H9 (cell line): ENCODE data around the gene SGCD. TPM values are rescaled to one million over a fixed set of nuclear protein-coding genes. Genes with fewer than 3 reads are reported as not detected.

Experiments
- DNase-seq: peaks from one replicate; pipeline ENCODE4 v3.0.0-alpha.2; 2017
- H2AFZ ChIP-seq: one replicate; pipeline ENCODE4 v1.6.1; 2013; ENCODE audit warnings: mild to moderate bottlenecking, low read length, control low read depth, moderate library complexity
- H2AK5ac ChIP-seq: 2 replicates; pipeline ENCODE4 v1.6.1; 2013; ENCODE audit warnings: low read length, control low read depth, mixed read lengths; ENCODE audit not compliant: insufficient read length
- H2BK120ac ChIP-seq: one replicate; pipeline ENCODE4 v1.6.1; 2013; ENCODE audit warnings: low read depth, mild to moderate bottlenecking, low read length, control low read depth, inconsistent platforms; ENCODE audit not compliant: poor library complexity, severe bottlenecking
- H2BK12ac ChIP-seq: 2 replicates; pipeline ENCODE4 v1.6.1; 2013; ENCODE audit warnings: low read length, control low read depth, mixed read lengths, low read depth; ENCODE audit not compliant: insufficient read length
- H2BK15ac ChIP-seq: 2 replicates; pipeline ENCODE4 v1.6.1; 2013; ENCODE audit warnings: low read depth, low read length, control low read depth
- H2BK20ac ChIP-seq: one replicate; pipeline ENCODE4 v1.6.1; 2013; ENCODE audit warnings: low read depth, mild to moderate bottlenecking, low read length, control low read depth, inconsistent platforms; ENCODE audit not compliant: poor library complexity, severe bottlenecking
- H2BK5ac ChIP-seq: 2 replicates; pipeline ENCODE4 v1.6.1; 2013; ENCODE audit warnings: low read length, control low read depth, mixed read lengths; ENCODE audit not compliant: insufficient read length
- H3K14ac ChIP-seq: 2 replicates; pipeline ENCODE4 v1.6.1; 2013; ENCODE audit warnings: low read length, control low read depth; ENCODE audit not compliant: insufficient read depth
- H3K18ac ChIP-seq: 2 replicates; pipeline ENCODE4 v1.6.1; 2013; ENCODE audit warnings: low read depth, mild to moderate bottlenecking, mixed read lengths, low read length, control low read depth; ENCODE audit not compliant: insufficient read length
- H3K23ac ChIP-seq: 2 replicates; pipeline ENCODE4 v1.6.1; 2013; ENCODE audit warnings: low read length, control low read depth, mixed read lengths, low read depth; ENCODE audit not compliant: insufficient read length
- H3K23me2 ChIP-seq: 2 replicates; pipeline ENCODE4 v1.6.1; 2013; ENCODE audit warnings: low read depth, mild to moderate bottlenecking, mixed read lengths, low read length, control low read depth; ENCODE audit not compliant: insufficient read length, poor library complexity, severe bottlenecking
- H3K27ac ChIP-seq: 2 replicates; pipeline ENCODE4 v1.5.1; 2013; ENCODE audit warnings: low read length, control low read depth, mixed read lengths, low read depth; ENCODE audit not compliant: insufficient read length
- H3K27me3 ChIP-seq: 2 replicates; pipeline ENCODE4 v1.6.1; 2013; ENCODE audit warnings: low read length, control low read depth, inconsistent platforms; ENCODE audit not compliant: insufficient read depth
- H3K4ac ChIP-seq: 2 replicates; pipeline ENCODE4 v1.6.1; 2013; ENCODE audit warnings: low read depth, mild to moderate bottlenecking, control low read depth, inconsistent platforms, low read length, moderate library complexity
- H3K4me1 ChIP-seq: 2 replicates; pipeline ENCODE4 v1.6.1; 2013; ENCODE audit warnings: low read length, control low read depth, inconsistent platforms; ENCODE audit not compliant: insufficient read depth
- H3K4me2 ChIP-seq: 2 replicates; pipeline ENCODE4 v1.6.1; 2013; ENCODE audit warnings: low read length, control low read depth, mixed read lengths; ENCODE audit not compliant: insufficient read length, insufficient read depth
- H3K56ac ChIP-seq: 2 replicates; pipeline ENCODE4 v1.6.1; 2013; ENCODE audit warnings: low read depth, mild to moderate bottlenecking, mixed read lengths, low read length, control low read depth; ENCODE audit not compliant: insufficient read length
- H3K79me1 ChIP-seq: 2 replicates; pipeline ENCODE4 v1.6.1; 2013; ENCODE audit warnings: low read depth, mild to moderate bottlenecking, moderate library complexity, low read length, control low read depth, inconsistent platforms; ENCODE audit not compliant: insufficient read depth, poor library complexity, severe bottlenecking
- H3K79me2 ChIP-seq: 2 replicates; pipeline ENCODE4 v1.6.1; 2013; ENCODE audit warnings: low read length, control low read depth, inconsistent platforms; ENCODE audit not compliant: insufficient read depth
- H3K9ac ChIP-seq: 2 replicates; pipeline ENCODE4 v1.6.1; 2013; ENCODE audit warnings: low read length, control low read depth, mixed read lengths; ENCODE audit not compliant: insufficient read length; ENCODE audit errors: extremely low read depth
- H3K9me3 ChIP-seq: one replicate; pipeline ENCODE4 v1.6.1; 2013; ENCODE audit warnings: low read depth, low read length, inconsistent platforms; ENCODE audit not compliant: control insufficient read depth
- H3T11ph ChIP-seq: one replicate; pipeline ENCODE4 v1.6.1; 2013; ENCODE audit warnings: mild to moderate bottlenecking, low read length, control low read depth, inconsistent platforms
- H4K20me1 ChIP-seq: one replicate; pipeline ENCODE4 v1.6.1; 2013; ENCODE audit not compliant: control insufficient read depth, insufficient read length, insufficient read depth
- H4K5ac ChIP-seq: 2 replicates; pipeline ENCODE4 v1.6.1; 2013; ENCODE audit warnings: low read depth, mild to moderate bottlenecking, mixed read lengths, low read length, control low read depth; ENCODE audit not compliant: insufficient read length
- H4K8ac ChIP-seq: replicated peaks from 2 replicates; pipeline ENCODE4 v1.6.1; 2013; ENCODE audit warnings: low read length, control low read depth, mixed read lengths, low read depth; ENCODE audit not compliant: insufficient read length
- H4K91ac ChIP-seq: 2 replicates; pipeline ENCODE4 v1.6.1; 2013; ENCODE audit warnings: low read depth, mild to moderate bottlenecking, moderate library complexity, mixed read lengths, low read length, control low read depth; ENCODE audit not compliant: insufficient read length
- H3K27ac Mint-ChIP-seq, 3 experiments: 2 replicates in 2 of 3; 3 replicates in 1 of 3; pipeline ENCODE4 v1.8.0; 2020 to 2021; ENCODE audit warnings: mixed read lengths in 3 of 3, mild to moderate bottlenecking in 1 of 3, moderate library complexity in 1 of 3
- H3K27me3 Mint-ChIP-seq: 2 replicates; pipeline ENCODE4 v1.8.0; 2021; ENCODE audit warnings: low read depth, mild to moderate bottlenecking, moderate library complexity, mixed read lengths
- H3K36me3 Mint-ChIP-seq, 3 experiments: 2 replicates in 2 of 3; 3 replicates in 1 of 3; pipeline ENCODE4 v1.8.0; 2020 to 2021; ENCODE audit warnings: low read depth in 3 of 3, mixed read lengths in 3 of 3; ENCODE audit not compliant: insufficient read depth in 1 of 3
- H3K4me1 Mint-ChIP-seq, 2 experiments: 2 replicates each; pipeline ENCODE4 v1.8.0; 2020; ENCODE audit warnings: mixed read lengths in 2 of 2
- H3K4me3 Mint-ChIP-seq, 2 experiments: 2 replicates in 1 of 2; 3 replicates in 1 of 2; pipeline ENCODE4 v1.8.0; 2020 to 2021; ENCODE audit warnings: mild to moderate bottlenecking in 2 of 2, mixed read lengths in 2 of 2, moderate library complexity in 1 of 2
- H3K9me3 Mint-ChIP-seq, 2 experiments: 2 replicates in 1 of 2; 3 replicates in 1 of 2; pipeline ENCODE4 v1.8.0; 2020; ENCODE audit warnings: mild to moderate bottlenecking in 2 of 2, mixed read lengths in 2 of 2, moderate library complexity in 1 of 2
- WGBS: extraction: QIAGEN DNeasy Blood & Tissue Kit; methylation state at CpG from one replicate; pipeline ENCODE4 v1.1.7; 2013; ENCODE audit warnings: missing lambda C conversion rate, low lambda C conversion rate, mixed read lengths; ENCODE audit not compliant: insufficient read length; ENCODE audit errors: extremely low coverage; 5-methylcytosine and 5-hydroxymethylcytosine counted together
- total RNA-seq: library from RNA; stranded (reverse); gene quantifications from 2 replicates; pipeline ENCODE4 v1.2.1, GENCODE V29; 2021
- TF ChIP-seq, protein P1 (sequence below): fragments of 200-600 bp; sonication (generic); conservative IDR thresholded peaks from 3 replicates; pipeline ENCODE4 v1.8.0; 2021; ENCODE audit warnings: antibody characterized with exemption, mild to moderate bottlenecking

Gene SGCD
- total RNA-seq, 1 experiment from 2014 or later, result 0.11 TPM

DNA sequence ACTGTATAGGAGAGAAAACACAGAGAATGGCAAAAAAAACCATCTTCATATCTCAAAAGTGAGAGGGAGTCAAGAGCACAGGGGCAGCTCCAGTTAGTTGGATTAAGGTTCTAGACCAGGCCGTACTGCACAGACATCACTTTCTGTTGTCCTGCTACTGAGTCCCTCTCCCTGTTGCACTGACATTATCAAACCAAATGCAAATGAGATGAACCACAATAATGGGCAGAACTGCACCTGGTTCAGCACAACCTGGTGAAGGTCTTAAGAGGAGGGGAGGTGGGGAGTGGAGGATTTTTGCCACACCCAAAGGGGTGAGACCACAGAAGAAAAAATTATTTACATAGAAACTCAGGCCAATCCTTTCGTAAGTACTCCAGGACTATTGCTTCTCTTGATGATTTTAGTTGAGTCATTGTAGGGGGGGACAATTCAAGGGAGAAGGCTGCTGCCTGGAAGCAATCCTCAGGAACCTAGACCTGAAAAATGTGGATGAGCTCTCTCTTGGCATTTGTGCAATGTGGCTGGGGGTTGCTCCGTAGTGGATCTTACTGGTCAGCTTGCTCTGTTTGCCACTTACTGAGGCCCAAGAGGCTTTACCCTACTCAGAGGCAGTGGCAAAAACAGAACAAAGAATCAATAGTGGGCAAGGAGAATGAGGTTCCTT is 428.6 kb downstream of the SGCD start:
- Mint-ChIP-seq H3K36me3 (no peaks in the 10 kb centered on the region), H3K27ac (no peak overlapping the region; a peak in 3 of 7 replicates), H3K9me3 (no peaks in the 10 kb centered on the region), H3K4me1 (peaks cover 0 to 6% of the 10 kb centered on the region in 2 experiments; a peak in 1 of 4 replicates), H3K4me3 (no peak overlapping the region), H3K27me3 (no peaks in the 10 kb centered on the region)
- H2BK20ac ChIP-seq, result no peak overlapping the region
- no peak overlapping the region for H2AFZ ChIP-seq
- WGBS, result no CpG with 5 or more reads among the region's 3 CpGs
- no peak overlapping the region for H2BK5ac ChIP-seq
- H4K91ac ChIP-seq, result no peak overlapping the region
- TF ChIP-seq, protein P1, sequence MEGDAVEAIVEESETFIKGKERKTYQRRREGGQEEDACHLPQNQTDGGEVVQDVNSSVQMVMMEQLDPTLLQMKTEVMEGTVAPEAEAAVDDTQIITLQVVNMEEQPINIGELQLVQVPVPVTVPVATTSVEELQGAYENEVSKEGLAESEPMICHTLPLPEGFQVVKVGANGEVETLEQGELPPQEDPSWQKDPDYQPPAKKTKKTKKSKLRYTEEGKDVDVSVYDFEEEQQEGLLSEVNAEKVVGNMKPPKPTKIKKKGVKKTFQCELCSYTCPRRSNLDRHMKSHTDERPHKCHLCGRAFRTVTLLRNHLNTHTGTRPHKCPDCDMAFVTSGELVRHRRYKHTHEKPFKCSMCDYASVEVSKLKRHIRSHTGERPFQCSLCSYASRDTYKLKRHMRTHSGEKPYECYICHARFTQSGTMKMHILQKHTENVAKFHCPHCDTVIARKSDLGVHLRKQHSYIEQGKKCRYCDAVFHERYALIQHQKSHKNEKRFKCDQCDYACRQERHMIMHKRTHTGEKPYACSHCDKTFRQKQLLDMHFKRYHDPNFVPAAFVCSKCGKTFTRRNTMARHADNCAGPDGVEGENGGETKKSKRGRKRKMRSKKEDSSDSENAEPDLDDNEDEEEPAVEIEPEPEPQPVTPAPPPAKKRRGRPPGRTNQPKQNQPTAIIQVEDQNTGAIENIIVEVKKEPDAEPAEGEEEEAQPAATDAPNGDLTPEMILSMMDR, result no peak
- no peaks in the 10 kb centered on the region for H3K23me2 ChIP-seq
- H3K4ac ChIP-seq, result no peak overlapping the region
- H2BK15ac ChIP-seq, result no peak overlapping the region
- no peak overlapping the region for H4K8ac ChIP-seq
- H3K27me3 ChIP-seq, result no peaks in the 10 kb centered on the region
- no peak overlapping the region for H3K9ac ChIP-seq
- no peak overlapping the region for H4K5ac ChIP-seq
- H3K79me2 ChIP-seq, result no peaks in the 10 kb centered on the region
- H3K4me2 ChIP-seq, result no peak overlapping the region
- no peaks in the 10 kb centered on the region for H4K20me1 ChIP-seq
- no peak overlapping the region for H3K56ac ChIP-seq
- H3K23ac ChIP-seq, result no peak overlapping the region
- no peak overlapping the region for H3K14ac ChIP-seq
- no peak overlapping the region for H3K18ac ChIP-seq
- no peak overlapping the region for H3K27ac ChIP-seq
- no peaks in the 10 kb centered on the region for H3K79me1 ChIP-seq
- H3T11ph ChIP-seq, result no peak overlapping the region
- no peak overlapping the region for H2BK120ac ChIP-seq
- no peak overlapping the region for H2BK12ac ChIP-seq
- DNase-seq, result no peak
- H3K4me1 ChIP-seq, result no peaks in the 10 kb centered on the region
- no peaks in the 10 kb centered on the region for H3K9me3 ChIP-seq
- H2AK5ac ChIP-seq, result no peak overlapping the region
